Activated CD4-positive, alpha-beta T cell treated with anti-CD3 and anti-CD28 coated beads, Interleukin-2, amount 10 ng/mL, durations not matched to agents 7 days and 5 days (primary cell): ENCODE measurements around the gene CPLX3. TPM values are rescaled to one million over a fixed set of nuclear protein-coding genes. Genes with fewer than 3 reads are reported as not detected.

Experiments
- CTCF ChIA-PET: fragments of 350-600 bp; sonication (Branson Sonifier 250); formaldehyde crosslinking; loops from one replicate; lab custom pipeline; 2021; ENCODE audit warnings: antibody characterized with exemption; lab: Charles Lee
- POLR2A ChIA-PET: fragments of 350-600 bp; sonication (Branson Sonifier 250); formaldehyde crosslinking; loops from one replicate; lab custom pipeline; 2021; ENCODE audit warnings: antibody characterized with exemption; lab: Charles Lee
- DNase-seq: peaks from one replicate; pipeline ENCODE4 v3.0.0-alpha.2; 2020
- H3K27ac Mint-ChIP-seq: one replicate; pipeline ENCODE4 v1.8.0; 2021; ENCODE audit warnings: mild to moderate bottlenecking, moderate library complexity, mixed read lengths
- H3K27me3 Mint-ChIP-seq: one replicate; pipeline ENCODE4 v1.8.0; 2021; ENCODE audit warnings: mixed read lengths
- H3K36me3 Mint-ChIP-seq: one replicate; pipeline ENCODE4 v1.8.0; 2021; ENCODE audit warnings: low read depth, mixed read lengths
- H3K4me1 Mint-ChIP-seq: one replicate; pipeline ENCODE4 v1.8.0; 2021; ENCODE audit warnings: mixed read lengths
- H3K4me3 Mint-ChIP-seq: one replicate; pipeline ENCODE4 v1.8.0; 2021; ENCODE audit warnings: mild to moderate bottlenecking, moderate library complexity, mixed read lengths
- H3K9me3 Mint-ChIP-seq: one replicate; pipeline ENCODE4 v1.8.0; 2021; ENCODE audit warnings: mixed read lengths
- total RNA-seq, 2 experiments: library from RNA; stranded (reverse); gene quantifications; one replicate each; pipeline ENCODE4 v1.2.3, GENCODE V29; 2021

Gene CPLX3
- total RNA-seq, 2 experiments from 2014 or later = 0.12 to 0.19 TPM

GRCh38 chr15:74809956-74810355 is 16.5 kb upstream of the CPLX3 start:
- Mint-ChIP-seq H3K36me3 (peaks cover under 1% of the 10 kb centered on the region), H3K4me1 (peaks cover 11% of the 10 kb centered on the region), H3K9me3 (no peaks in the 10 kb centered on the region), H3K27ac (no peak overlapping the region), H3K4me3 (no peak overlapping the region), H3K27me3 (no peaks in the 10 kb centered on the region)
- DNase-seq = no peak
- ChIA-PET POLR2A (no interaction called here), CTCF (interaction anchor here (1.0 to 27.7 kb wide), 6 partner anchors 8 to 29 kb away, joined by 3 to 930 read pairs (median 4); partner anchors contain the start of gene CSK)

GRCh38 chr15:74812533-74812932 is 13.9 kb upstream of the CPLX3 start, which contains the start of gene LMAN1L:
Gene LMAN1L, plus strand, starts transcription at chr15:74812835. Its CDS starts 20 bp downstream, at chr15:74812855.
- Mint-ChIP-seq H3K36me3 (no peaks in the 10 kb centered on the region), H3K4me3 (no peak within 1 kb of the TSS), H3K27me3 (no peaks in the 10 kb centered on the region), H3K9me3 (no peaks in the 10 kb centered on the region), H3K27ac (no peak within 1 kb of the TSS), H3K4me1 (peaks cover 2% of the 10 kb centered on the region)
- POLR2A ChIA-PET = no interaction called here
- CTCF ChIA-PET = interaction anchor here (0.9 to 27.7 kb wide), 2 partner anchors 12 to 32 kb away, joined by 3 to 930 read pairs; partner anchors contain the start of gene CSK
- no peak for DNase-seq

GRCh38 chr15:74815121-74815934 is 11.1 kb upstream of the CPLX3 start:
- no peak for DNase-seq
- Mint-ChIP-seq H3K27me3 (peaks cover 2% of the 10 kb centered on the region), H3K4me1 (peaks cover 9% of the 10 kb centered on the region), H3K27ac (no peak overlapping the region), H3K36me3 (no peaks in the 10 kb centered on the region), H3K9me3 (no peaks in the 10 kb centered on the region), H3K4me3 (no peak overlapping the region)
- ChIA-PET POLR2A (no interaction called here), CTCF (interaction anchor here (1.1 to 3.9 kb wide), 5 partner anchors 10 to 86 kb away, joined by 3 to 16 read pairs (median 4); no protein-coding TSS in a partner anchor)

GRCh38 chr15:74815961-74816360 is 10.5 kb upstream of the CPLX3 start:
- Mint-ChIP-seq H3K4me1 (peaks cover 9% of the 10 kb centered on the region), H3K4me3 (no peak overlapping the region), H3K36me3 (no peaks in the 10 kb centered on the region), H3K27ac (no peak overlapping the region), H3K9me3 (no peaks in the 10 kb centered on the region), H3K27me3 (peaks cover 2% of the 10 kb centered on the region)
- ChIA-PET CTCF (interaction anchor here (1.1 to 3.9 kb wide), 6 partner anchors 9 to 85 kb away, joined by 3 to 16 read pairs (median 4); no protein-coding TSS in a partner anchor), POLR2A (no interaction called here)
- DNase-seq = no peak

- no peak overlapping the region for H3K27ac Mint-ChIP-seq
- H3K4me1 Mint-ChIP-seq = peaks cover 9% of the 10 kb centered on the region
- ChIA-PET CTCF (interaction anchor here (0.8 to 3.9 kb wide), 6 partner anchors 11 to 84 kb away, joined by 3 to 16 read pairs (median 4); no protein-coding TSS in a partner anchor), POLR2A (no interaction called here)
- H3K36me3 Mint-ChIP-seq = no peaks in the 10 kb centered on the region
- no peak overlapping the region for H3K4me3 Mint-ChIP-seq
- peaks cover 2% of the 10 kb centered on the region for H3K27me3 Mint-ChIP-seq
- no peak for DNase-seq
- no peaks in the 10 kb centered on the region for H3K9me3 Mint-ChIP-seq
These were observed 9.6 kb upstream of the CPLX3 start for GRCh38 chr15:74816624-74817369.

DNA sequence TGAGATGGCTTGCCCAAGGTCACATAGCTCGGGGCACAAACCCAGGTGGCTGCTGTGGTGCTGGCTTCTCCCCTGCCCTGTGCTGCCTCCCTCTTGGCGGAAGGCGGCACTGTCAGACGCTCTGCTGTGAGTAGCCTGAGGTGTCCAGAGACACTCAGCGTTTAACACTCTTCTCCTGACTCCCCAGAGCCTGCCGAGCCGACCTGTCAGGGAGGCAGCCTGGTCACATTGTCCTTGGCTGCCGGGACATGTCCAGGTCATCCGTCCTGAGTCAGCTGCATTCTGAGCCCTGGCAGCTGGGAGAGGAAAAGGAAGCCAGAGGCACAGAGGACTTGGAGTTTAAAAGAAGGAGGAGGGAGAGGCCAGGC is 9.1 kb upstream of the CPLX3 start:
- Mint-ChIP-seq H3K4me1 (peaks cover 9% of the 10 kb centered on the region), H3K4me3 (no peak overlapping the region), H3K9me3 (no peaks in the 10 kb centered on the region), H3K27me3 (peaks cover 2% of the 10 kb centered on the region), H3K27ac (peak overlapping the region; percentile 66), H3K36me3 (no peaks in the 10 kb centered on the region)
- CTCF ChIA-PET = interaction anchor here (0.7 to 3.9 kb wide), 6 partner anchors 11 to 231 kb away, joined by 3 to 16 read pairs (median 4); no protein-coding TSS in a partner anchor
- POLR2A ChIA-PET = no interaction called here
- DNase-seq = no peak

GRCh38 chr15:74820056-74820455 is 6.4 kb upstream of the CPLX3 start:
- CTCF ChIA-PET = interaction anchor here (0.6 to 1.9 kb wide), 5 partner anchors 11 to 182 kb away, joined by 3 to 10 read pairs (median 3); partner anchors contain the start of genes COX5A and ULK3
- Mint-ChIP-seq H3K36me3 (no peaks in the 10 kb centered on the region), H3K4me3 (no peak overlapping the region), H3K27ac (no peak overlapping the region), H3K4me1 (peaks cover 9% of the 10 kb centered on the region), H3K27me3 (peaks cover 6% of the 10 kb centered on the region), H3K9me3 (no peaks in the 10 kb centered on the region)
- POLR2A ChIA-PET = no interaction called here
- no peak for DNase-seq

DNA sequence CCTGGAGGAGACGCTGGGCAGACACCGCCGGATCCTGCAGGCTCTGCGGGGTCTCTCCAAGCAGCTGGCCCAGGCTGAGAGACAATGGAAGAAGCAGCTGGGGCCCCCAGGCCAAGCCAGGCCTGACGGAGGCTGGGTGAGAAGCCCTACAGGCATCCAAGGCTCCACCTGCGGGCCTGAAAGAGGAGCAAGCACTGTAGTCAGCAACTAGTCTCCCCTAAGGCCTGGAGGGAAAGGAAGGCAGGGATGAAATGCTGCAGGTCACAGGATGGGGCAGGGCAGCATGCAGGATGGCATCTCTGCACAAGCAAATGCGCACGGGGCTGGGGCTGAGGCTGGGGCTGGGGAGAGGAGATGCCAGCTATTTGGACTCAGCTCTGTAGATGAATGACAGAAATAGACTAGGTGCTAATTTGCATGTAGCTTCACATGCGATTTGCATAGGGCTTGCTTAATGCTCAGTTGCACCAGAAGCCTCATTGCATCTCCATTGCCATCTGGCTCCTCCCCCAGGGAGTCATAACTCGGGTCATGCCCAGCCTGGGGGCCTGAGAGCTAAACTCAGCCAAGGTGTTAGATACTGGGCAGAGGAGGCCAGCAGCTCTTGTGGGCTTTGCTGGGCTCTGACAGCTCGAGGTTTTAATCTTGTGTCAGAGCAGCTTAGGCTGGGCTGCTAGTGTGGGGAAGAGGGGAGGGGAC is 5.2 kb upstream of the CPLX3 start:
- Mint-ChIP-seq H3K36me3 (no peaks in the 10 kb centered on the region), H3K9me3 (no peaks in the 10 kb centered on the region), H3K4me1 (peaks cover 9% of the 10 kb centered on the region), H3K4me3 (no peak overlapping the region), H3K27me3 (peaks cover 10% of the 10 kb centered on the region), H3K27ac (no peak overlapping the region)
- ChIA-PET POLR2A (no interaction called here), CTCF (interaction anchor here (1.3 to 1.9 kb wide), 3 partner anchors 12 to 24 kb away, joined by 3 to 10 read pairs (median 3); partner anchors contain the start of gene ULK3)
- no peak for DNase-seq

GRCh38 chr15:74821790-74822158 is 4.7 kb upstream of the CPLX3 start:
- Mint-ChIP-seq H3K36me3 (no peaks in the 10 kb centered on the region), H3K9me3 (no peaks in the 10 kb centered on the region), H3K4me3 (no peak overlapping the region), H3K27me3 (peaks cover 10% of the 10 kb centered on the region), H3K4me1 (peaks cover 11% of the 10 kb centered on the region), H3K27ac (no peak overlapping the region)
- no peak for DNase-seq
- ChIA-PET CTCF (interaction anchor here (1.3 to 1.9 kb wide), 3 partner anchors 12 to 21 kb away, joined by 3 to 10 read pairs (median 4); partner anchors contain the start of gene ULK3), POLR2A (no interaction called here)

GRCh38 chr15:74822233-74822632 is 4.2 kb upstream of the CPLX3 start:
- POLR2A ChIA-PET = no interaction called here
- H3K4me1 Mint-ChIP-seq = peaks cover 14% of the 10 kb centered on the region
- H3K9me3 Mint-ChIP-seq = no peaks in the 10 kb centered on the region
- DNase-seq = no peak
- H3K27ac Mint-ChIP-seq = no peak overlapping the region
- CTCF ChIA-PET = interaction anchor here (1.3 to 1.8 kb wide), 3 partner anchors 11 to 35 kb away, joined by 3 to 4 read pairs (median 3); no protein-coding TSS in a partner anchor
- H3K4me3 Mint-ChIP-seq = no peak overlapping the region
- H3K36me3 Mint-ChIP-seq = no peaks in the 10 kb centered on the region
- peaks cover 14% of the 10 kb centered on the region for H3K27me3 Mint-ChIP-seq

GRCh38 chr15:74823324-74823723 is 3.1 kb upstream of the CPLX3 start:
- POLR2A ChIA-PET = no interaction called here
- H3K27ac Mint-ChIP-seq = no peak overlapping the region
- CTCF ChIA-PET = interaction anchor here (1.6 to 1.8 kb wide), 2 partner anchors 17 to 36 kb away, joined by 3 to 4 read pairs; no protein-coding TSS in a partner anchor
- H3K4me3 Mint-ChIP-seq = no peak overlapping the region
- H3K9me3 Mint-ChIP-seq = no peaks in the 10 kb centered on the region
- no peak for DNase-seq
- peaks cover 21% of the 10 kb centered on the region for H3K27me3 Mint-ChIP-seq
- H3K4me1 Mint-ChIP-seq = peaks cover 14% of the 10 kb centered on the region
- H3K36me3 Mint-ChIP-seq = no peaks in the 10 kb centered on the region

DNA sequence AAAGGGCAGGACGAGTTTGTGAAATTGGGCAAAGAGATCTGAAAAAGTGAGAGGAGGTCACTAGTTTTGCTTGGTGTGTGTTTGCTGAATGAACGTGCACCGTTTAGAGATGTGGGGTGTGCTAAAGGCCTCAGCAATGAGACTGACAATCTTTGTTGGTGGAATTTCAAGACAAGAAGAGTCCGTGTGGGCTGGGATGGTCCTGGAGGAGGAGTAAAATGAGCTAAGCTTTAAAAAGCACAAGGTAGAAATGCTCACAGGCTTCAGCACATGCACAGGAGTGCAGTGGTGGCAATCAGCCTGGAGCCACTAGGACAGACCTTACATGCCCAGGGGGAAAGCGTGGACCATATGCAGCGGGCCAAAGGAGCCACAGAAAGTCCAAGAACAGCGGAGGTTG is 1.5 kb upstream of the CPLX3 start:
- ChIA-PET POLR2A (no interaction called here), CTCF (interaction anchor here (1.0 to 1.5 kb wide), 3 partner anchors 10 to 54 kb away, joined by 4 to 5 read pairs (median 4); no protein-coding TSS in a partner anchor)
- Mint-ChIP-seq H3K9me3 (no peaks in the 10 kb centered on the region), H3K4me1 (peaks cover 10% of the 10 kb centered on the region), H3K27ac (no peak overlapping the region), H3K27me3 (peaks cover 24% of the 10 kb centered on the region), H3K4me3 (no peak overlapping the region), H3K36me3 (no peaks in the 10 kb centered on the region)
- no peak for DNase-seq
